PC-3 (cell line): ENCODE measurements around the gene GLRA3.

Experiments
- CTCF ChIP-seq: fragments of 300-600 bp; sonication (generic); conservative IDR thresholded peaks from 2 replicates; pipeline ENCODE4 v1.5.1; 2017; ENCODE audit warnings: antibody characterized with exemption, low read depth, mild to moderate bottlenecking, low read length
- EZH2 ChIP-seq: fragments of 300-600 bp; sonication (generic); IDR thresholded peaks from one replicate; pipeline ENCODE4 v1.6.1; 2017; ENCODE audit warnings: antibody characterized with exemption, mild to moderate bottlenecking, low read length; ENCODE audit not compliant: unreplicated experiment

GRCh38 chr4:174591243-174592021 lies 237.6 kb downstream of the GLRA3 start:
- TF ChIP-seq EZH2, result no peak
- TF ChIP-seq CTCF, result no peak
